Activated CD4-positive, CD25-positive, alpha-beta regulatory T cell (primary cell): ENCODE measurements around the gene GDA.

Experiments
- DNase-seq, 4 experiments: peaks; one replicate each; lab custom pipeline; 2025; lab: John Stamatoyannopoulos, UW

The GDA gene

DNA sequence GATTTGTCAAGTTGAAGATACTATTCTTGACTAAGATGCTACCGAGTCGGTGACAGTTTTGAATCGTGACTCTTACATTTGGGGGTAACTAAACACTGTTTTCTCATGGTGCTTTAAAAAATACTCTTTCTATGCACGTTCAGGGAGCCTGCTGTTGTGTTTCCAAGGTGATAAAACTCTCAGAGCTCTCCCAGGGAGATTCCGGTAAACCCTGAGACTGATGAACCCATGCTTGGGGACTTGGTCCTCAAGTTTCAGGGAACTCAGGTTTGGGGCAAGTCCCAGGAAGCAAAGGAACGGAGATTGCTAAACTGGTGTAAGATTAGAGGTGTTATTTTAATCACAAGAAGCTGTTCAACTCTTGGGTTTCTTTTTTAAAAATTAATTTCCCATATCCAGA is 1.4 kb downstream of the GDA start:
- DNase-seq, result no peak

DNA sequence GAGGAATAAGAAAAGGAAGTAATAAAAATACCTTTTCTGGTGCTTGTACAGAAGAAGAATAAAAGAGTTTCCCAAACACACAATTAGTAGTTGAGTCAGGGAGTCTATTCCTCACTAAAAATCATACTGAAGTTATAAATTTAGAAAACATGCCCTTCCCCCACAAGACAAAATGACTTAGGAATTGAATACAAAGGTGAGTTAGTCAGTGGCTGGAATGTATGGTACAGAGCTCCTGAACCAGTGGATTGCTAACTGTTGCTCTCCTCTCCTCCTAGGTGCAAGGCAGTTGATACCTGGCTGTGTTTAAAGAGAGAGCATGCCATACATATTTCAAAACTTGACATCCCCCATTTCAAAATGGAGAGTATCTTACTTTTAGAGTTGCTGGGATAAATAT is 1.9 kb downstream of the GDA start:
- DNase-seq, result no peak

DNA sequence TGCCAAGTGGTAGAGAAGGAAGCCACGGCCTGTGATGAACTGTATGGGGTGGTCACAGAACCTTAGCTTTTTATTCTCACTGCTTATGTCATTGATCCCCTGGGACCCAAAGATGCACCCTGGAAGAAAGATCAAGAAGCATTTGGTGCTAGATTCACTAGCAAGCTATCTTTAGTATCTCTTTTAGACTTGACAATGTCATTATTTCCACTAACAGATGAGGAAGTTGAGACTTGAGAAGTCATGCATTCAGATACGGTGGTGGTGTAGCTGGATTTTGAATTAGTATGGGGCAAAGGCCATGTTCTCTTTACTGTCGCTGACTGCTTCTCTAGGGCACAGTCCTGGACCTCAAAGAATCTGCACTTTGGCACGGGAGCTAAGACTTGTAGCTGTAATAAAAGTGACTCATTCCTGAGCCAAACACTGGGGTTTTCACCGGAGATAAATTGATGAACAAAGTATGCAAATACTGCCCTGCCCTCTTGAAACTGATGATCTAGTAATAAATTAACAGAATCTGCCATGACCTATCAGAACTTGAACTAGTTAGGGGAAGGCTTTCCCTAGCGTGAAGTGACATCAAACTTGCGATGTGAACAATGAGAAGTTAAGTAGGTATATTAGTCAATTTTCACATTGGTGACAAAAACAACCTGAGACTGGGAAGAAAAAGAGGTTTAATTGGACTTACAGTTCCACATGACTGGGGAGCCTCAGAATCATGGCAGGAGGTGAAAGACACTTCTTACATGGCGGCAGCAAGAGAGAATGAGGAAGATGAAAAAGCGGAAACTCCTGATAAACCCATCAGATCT is 5.4 kb downstream of the GDA start:
- no peak for DNase-seq

DNA sequence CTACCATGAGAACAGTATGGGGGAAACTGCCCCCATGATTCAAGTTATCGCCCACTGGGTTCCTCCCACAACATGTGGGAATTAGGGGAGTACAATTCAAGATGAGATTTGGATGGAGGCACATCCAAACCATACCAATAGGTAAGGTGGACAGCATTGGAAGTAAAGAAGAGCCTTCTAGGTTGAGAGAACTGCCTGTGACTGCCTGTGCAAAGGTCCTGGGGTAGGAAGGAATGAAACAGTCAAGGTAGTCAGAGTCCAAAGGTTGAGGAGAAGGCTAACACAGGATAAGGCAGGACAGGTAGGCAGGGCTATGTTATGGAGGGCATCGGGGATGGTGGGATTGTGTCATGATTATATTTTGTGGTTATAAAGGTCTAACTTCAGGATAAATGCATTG is 6.1 kb downstream of the GDA start:
- no peak for DNase-seq

DNA sequence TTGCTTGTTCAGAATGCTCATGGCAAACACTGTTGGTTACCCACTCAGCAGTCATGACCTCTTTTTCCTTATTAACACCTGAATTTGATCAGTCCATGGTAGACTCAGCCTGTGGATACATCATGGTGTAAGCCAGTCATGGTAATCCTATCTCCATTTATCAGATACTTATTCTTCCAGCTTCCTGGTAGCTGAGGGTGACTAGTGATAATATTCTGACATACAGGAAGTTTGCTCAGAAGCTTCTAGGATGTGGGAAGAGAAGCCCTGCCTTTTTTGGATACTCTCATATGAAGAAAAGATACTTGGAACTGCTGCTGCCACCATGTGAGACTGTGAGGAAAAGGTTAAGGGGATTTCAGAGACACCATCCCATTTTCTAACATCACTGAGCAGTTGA is 7.3 kb downstream of the GDA start:
- DNase-seq, result no peak

DNA sequence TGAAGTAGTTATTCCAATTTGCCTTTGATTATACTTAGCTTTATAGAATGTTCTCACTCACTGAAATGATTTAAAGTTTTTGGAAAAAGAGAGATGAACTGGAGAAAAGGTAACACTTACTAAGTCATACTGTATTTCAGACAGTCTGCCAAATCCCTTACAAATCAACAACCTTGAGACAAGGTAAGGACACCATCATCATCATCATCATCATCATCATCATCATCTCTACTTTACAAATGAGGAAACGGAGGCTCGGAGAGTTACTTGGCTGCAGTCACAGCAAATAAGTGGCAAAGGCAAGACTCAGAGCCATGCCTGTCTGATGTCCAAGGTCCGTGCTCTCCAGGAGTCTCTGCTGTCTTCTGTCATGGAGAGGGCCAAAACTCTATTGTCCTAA is 9.4 kb downstream of the GDA start:
- DNase-seq, result no peak

DNA sequence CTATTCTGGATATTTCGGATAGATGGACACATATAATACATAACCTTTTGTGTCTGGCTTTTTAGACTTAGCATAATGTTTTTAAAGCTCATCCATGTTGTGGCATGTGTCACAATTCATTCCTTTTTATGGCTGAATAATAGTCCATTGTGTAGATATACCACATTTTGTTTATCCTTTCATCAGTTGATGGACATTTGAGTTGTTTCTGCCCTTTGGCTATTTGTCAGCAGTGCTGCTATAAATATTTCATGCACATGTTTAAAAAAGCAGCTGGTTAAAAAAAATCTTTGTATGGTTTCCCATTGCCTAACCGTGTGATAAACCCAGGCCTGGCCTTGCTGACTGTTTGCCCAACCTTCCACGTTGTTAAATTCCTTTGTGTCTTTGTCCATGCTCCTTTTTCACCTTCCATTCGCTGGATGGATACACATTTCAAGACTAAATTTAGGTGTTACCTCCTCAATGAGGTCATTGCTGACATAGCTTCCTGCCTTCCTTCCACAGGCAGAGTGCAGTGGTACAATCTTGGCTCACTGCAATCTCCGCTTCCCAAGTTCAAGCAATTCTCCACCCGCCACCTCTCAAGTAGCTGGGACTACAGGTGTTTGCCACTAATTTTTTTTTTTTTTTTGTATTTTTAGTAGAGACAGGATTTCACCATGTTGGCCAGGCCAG is 11.3 kb downstream of the GDA start:
- no peak for DNase-seq

DNA sequence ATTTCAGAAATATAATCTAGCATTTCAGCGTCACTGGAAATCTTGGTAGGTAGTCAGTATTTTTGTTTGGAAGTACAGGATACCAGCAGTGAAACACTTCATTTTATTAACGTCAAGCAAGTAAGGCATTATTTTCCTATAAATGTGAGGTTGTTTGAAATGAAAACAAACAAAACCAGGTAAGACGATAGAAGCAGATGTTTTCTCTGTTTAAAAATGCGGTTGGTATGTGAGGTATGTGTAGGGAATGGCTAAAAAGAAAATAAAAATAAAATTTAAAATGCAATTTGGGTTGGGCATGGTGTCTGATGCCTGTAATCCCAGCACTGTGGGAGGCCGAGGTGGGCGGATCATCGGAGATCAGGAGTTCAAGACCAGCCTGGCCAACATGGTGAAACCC is 16.1 kb downstream of the GDA start:
- DNase-seq, result no peak

DNA sequence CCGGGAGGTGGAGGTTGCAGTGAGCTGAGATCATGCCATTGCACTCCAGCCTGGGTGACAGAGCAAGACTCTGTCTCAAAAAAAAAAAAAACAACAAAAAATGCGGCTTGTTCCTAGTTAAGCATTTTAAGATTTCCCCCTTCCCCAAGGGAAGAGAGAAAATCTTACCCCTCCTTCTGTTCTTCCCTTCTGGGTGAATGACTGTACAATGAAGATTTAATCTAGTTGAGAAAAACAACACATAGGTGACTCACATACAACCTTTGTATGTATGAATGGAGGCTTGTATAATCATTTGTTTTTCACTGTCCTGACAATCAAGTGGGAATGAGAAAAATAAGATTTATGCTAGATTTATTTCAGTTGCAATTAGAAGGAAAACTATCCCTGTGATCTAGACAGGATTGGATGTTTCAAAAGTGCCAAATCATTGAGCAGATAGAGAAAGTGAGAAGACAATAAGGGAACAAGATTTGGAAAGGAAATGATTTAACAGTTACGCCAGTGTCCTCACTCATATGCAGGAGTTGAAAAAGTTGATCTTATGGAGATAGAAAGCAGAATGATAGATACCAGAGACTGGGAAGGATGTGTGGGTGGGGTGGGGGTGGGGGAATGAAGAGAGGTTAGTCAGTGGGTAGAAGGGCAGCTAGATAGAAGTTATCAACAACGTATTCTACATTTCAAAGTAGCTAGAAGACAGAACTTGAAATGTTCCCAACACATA is 16.7 kb downstream of the GDA start:
- no peak for DNase-seq

DNA sequence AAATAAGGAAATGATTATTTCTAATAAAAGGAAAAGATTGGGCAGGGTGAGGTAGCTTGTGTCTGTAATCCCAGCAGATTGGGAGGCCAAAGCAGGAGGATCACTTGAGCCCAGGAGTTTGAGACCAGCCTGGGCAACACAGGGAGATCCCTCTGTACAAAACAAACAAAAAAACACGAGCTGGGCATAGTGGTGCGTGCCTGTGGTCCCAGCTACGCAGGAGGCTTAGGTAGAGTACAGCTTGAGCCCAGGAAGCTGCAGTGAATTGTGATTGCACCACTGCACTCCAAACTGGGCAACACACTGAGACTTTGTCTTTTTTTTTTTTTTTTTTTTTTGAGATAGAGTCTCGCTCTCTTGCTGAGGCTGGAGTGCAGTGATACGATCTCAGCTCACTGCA is 18.8 kb downstream of the GDA start:
- DNase-seq, result no peak

DNA sequence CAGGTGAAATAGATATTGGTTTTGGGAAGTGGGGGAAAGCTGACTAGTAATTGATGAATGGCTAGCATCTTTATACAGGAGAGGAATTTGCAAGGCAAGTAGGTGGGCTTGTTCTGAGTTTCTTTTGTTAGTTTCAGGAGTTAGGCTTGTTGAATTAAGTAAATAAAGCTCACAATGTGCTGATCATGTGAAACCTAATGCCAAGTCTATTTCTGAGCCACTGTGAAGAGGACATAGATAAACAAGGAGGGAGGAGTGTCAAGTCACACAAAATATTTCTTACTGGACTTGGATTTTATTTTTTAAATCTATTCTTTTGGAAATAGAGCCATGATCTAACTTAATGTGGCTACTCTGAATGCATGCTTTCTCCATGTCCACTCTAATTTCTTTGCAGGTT is 19.9 kb downstream of the GDA start:
- DNase-seq, result no peak

DNA sequence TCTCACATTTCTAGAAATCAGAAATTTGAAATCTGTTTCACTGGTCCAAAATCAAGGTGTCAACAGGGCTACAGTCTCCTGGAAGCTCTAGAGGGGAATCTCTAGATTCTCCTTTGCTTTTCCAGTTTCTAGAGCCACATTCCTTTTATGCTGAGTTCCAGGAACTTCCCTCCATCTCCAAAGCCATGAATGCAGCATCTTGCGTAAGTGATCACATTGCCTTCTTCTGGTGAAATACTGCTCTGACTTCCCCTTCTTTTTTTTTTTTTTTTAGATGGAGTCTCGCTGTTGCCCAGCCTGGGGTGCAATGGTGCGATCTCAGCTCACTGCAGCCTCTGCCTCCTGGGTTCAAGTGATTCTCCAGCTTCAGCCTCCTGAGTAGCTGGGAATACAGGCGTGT is 23.8 kb downstream of the GDA start:
- no peak for DNase-seq

DNA sequence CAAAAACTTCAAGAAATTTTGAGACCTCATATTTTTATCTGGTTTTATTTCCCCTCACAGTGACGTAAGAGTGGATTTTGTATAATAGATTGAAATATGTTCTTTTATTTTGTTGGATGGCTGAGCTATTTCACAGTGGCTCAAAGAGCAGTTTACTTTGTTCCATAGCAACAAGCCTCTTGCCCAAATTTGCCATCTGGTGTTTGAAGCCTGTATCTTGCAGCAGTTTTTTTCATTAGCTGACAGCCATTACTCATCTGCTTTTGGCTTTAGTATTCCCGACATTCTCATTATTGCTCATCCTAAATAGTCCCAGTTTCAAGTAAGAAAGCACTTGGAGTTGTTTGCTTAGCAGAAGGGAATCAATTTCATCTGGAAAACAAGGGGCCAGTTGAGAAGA is 36.3 kb downstream of the GDA start:
- DNase-seq, result no peak

DNA sequence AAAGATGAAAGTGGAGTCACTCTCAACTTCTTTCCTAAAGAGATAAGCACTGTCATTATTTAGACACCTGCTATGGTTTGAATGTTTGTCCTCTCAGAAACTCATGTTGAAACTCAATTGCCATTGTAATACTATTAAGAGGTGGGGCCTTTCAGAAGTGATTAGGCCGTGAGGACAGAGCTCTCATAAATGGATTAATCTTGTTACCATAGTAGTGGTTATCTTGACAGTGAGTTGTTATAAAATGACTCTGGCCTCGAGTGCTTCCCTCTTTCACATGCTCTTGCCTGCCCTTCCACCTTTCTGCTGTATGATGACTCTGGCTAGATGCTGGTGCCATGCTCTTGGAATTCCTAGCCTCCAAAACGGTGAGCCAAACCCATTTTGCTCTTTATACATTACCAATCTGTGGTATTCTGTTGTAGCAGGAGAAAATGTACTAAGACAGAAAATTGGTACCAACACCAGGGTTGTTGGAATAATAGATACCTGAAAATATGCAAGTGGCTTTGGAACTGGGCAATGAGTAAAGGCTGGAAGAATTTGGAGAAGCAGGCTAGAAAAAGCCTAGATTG is 38.0 kb downstream of the GDA start:
- DNase-seq, result no peak

DNA sequence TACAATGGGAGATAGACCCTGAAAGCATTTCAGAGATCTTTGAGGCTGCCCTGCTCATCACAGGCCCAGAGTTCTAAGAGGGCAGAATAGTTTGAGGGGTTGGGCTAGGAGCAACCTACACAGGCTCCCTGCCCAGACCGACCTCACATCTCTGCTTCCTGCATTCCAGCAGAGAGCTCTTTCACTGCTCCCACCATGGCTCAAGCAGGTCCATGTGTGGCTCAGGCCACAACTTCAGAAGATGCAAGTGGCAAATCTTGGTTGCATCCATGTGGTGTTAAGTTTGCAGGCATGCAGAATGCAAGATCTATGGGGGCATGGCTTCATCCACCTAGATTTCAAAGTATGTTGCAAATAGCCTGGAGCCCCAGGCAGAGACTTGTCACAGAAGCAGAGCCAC is 39.0 kb downstream of the GDA start:
- no peak for DNase-seq

DNA sequence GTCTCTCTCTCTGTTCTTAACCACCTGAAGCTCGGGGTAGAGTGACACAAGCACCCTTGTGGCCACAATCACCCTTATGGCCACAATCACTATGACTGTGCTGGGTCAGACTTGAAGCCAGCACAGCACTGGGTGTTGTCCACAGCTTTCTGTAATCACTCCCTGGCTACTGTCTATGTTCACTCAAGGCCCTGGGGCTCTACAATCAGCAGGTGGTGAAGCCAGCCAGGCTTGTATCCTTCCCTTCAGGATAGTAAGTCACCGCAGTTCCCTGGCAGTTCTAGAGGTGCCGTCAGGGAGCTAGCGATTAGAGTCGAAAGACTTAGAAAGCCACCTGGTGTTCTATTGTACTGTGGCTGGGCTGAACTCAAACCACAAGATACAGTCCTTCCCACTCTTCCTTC is 44.2 kb downstream of the GDA start:
- no peak for DNase-seq

DNA sequence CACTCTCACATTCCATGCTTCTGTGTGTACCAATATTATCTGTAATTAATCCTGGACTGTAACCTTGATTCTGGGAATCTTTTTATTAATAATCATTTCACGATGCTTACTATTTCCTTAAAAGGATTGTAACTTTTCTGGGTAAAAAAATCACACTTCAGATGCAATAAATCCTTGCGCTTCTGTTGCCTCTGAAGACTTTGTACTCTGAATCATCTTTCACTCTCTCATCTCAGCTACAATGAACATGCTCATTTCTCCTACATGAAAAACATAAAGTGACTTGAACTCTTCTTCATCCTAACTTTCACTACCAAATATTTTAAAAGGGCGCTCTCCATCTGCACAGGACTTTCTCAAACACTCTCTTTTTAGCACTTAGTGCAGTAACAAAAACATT is 50.0 kb downstream of the GDA start:
- no peak for DNase-seq

DNA sequence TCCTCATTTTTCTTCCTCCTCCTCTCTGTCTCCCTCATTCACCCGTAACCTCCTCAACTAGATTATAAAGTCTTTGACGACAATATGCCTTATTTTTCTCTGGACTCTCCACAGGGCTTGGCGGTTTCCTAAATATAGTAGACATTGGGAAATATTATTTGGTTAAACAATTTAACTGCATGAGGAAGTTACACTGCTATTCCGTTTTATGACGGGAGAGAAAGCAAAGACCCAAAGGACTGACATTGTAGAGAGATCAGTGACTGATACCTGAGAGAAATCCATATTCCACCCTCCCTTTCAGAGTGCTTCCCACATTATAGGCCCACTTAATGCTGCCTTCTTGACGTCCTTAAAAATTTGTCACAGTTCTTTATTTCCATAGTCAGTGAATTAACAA is 51.2 kb downstream of the GDA start:
- DNase-seq, result no peak

DNA sequence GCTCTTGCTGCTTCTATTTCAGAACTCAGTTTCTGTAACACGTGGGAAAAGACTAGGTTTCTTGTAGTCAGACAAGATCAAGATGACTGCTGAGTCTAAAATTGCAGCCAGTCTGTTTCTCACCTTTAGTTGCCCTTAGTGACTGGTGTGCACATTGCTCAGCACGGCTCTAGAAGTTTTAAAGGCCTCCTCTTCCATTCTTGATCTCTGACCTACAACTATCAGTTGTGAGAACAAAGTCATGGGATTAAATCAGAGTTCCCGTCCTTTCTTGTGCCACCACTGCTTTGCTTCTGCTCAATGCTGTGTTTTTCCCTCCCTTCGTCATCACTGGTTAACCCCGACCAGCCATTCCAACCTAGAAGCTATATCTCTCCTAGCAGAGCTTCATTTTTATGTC is 52.8 kb downstream of the GDA start:
- DNase-seq, result no peak

DNA sequence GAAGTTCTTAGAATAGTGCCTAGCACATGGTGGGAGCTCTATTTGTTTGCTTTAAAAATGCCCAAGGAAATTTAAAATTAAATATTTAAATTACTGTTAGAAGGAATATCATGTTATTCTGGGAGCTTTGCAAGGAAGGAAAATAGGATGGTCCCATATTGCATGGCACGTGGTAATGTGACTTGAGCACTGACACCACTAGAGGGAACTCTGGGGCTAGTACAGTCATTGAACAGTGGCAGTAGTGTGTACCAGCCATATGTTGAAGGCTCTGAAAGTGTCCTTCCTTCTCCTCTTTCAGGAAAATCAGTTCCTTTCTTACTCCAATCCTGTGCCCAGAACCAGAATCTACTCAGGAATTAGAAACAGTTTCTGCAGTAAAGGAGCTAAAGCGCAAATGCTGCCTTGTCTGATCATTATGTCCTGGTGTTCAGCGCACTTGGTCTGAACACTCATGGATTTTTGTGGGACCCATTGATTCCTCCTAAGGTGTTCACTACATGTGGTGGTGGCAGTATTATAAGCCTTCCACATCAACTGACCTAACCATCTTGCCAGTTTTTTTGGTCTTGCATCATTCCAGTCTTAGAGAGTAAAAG is 54.1 kb downstream of the GDA start:
- no peak for DNase-seq

DNA sequence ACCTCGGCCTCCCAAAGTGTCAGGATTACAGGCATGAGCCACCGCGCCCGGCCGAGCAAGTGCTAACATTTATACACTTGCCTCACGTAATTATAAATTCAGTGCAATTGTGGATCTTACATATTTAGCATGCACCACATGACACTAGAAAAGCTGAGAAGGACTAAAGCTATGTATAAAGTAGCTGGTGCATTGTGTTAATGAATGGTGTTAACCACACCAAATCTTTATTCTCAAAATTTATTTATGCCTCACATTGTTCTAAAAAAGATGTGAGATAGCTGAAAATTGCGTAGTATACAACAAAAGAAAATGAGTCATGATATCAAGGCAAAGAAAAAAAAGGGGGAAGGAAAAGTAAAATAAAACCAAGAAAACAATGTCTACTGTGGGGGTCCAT is 54.8 kb downstream of the GDA start:
- DNase-seq, result no peak

DNA sequence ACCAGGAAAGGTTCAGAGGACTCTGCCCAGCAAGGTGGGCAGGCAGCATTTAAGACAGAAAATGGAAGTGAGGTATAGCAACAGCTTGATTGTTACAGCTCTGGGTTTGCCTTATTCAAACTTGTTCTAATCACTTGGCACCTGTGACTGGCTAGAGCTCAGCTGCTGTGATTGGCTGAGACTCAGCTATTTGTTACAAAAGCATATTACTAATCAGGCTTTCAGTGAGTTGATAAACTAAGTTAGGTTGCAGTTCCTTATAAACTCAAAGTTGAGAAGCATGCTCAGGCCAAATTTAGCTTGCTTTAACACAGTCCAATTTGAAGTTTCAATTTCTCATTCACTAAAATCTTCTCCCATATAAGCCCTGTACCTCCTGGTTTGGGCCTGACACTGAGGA is 56.3 kb downstream of the GDA start:
- DNase-seq, result no peak

DNA sequence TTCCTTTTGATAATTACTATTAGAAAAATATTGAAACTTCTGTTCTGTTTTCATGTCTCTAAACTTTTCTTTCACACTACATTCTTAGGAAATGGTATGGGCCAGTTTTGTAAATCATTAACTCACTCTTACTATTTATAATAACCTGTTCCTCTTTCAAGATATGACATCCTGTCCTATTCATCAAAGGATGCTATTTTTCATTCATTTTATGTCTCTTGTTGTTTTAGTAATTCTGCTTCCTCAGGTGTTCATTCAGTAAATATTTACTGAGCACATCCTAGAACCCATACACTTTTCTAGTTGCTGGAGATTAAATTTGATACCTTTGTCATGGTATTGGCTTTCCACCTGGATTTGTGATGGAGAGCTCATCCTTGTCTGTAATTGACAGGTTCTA is 58.0 kb downstream of the GDA start:
- DNase-seq, result no peak
